Activated CD8-positive, alpha-beta memory T cell treated with anti-CD3 and anti-CD28 coated beads for 36 hours (primary cell): Measurements from ENCODE around the gene SORCS2. TPM values are rescaled to one million over a fixed set of nuclear protein-coding genes. Genes with fewer than 3 reads are reported as not detected.

ENCODE experiments used
- CTCF ChIA-PET: fragments of 350-600 bp; sonication (Branson Sonifier 250); formaldehyde crosslinking; loops from one replicate; lab custom pipeline; 2021; ENCODE audit warnings: antibody characterized with exemption; lab: Charles Lee
- POLR2A ChIA-PET: fragments of 350-600 bp; sonication (Branson Sonifier 250); formaldehyde crosslinking; loops from one replicate; lab custom pipeline; 2021; ENCODE audit warnings: antibody characterized with exemption; lab: Charles Lee
- total RNA-seq, 2 experiments: library from RNA; stranded (reverse); gene quantifications; one replicate each; pipeline ENCODE4 v1.2.3, GENCODE V29; 2021

Gene SORCS2
- total RNA-seq, 2 experiments from 2014 or later = not detected

- ChIA-PET POLR2A (no interaction called here), CTCF (interaction anchor here (1.4 kb wide), 1 partner anchor 8 kb away, joined by 3 read pairs; no protein-coding TSS in a partner anchor)
Measured at GRCh38 chr4:7712021-7712671, 519.8 kb downstream of the SORCS2 start.

GRCh38 chr4:7713757-7714156 is 521.4 kb downstream of the SORCS2 start:
- CTCF ChIA-PET = no interaction called here
- POLR2A ChIA-PET = no interaction called here

- POLR2A ChIA-PET = no interaction called here
- CTCF ChIA-PET = no interaction called here
Measured at GRCh38 chr4:7714176-7714575, 521.8 kb downstream of the SORCS2 start.

GRCh38 chr4:7714738-7715137 is 522.4 kb downstream of the SORCS2 start:
- ChIA-PET POLR2A (no interaction called here), CTCF (no interaction called here)

- POLR2A ChIA-PET = no interaction called here
Measured at GRCh38 chr4:7715271-7716009, 523.1 kb downstream of the SORCS2 start.

GRCh38 chr4:7716010-7716721 is 523.8 kb downstream of the SORCS2 start:
- POLR2A ChIA-PET = no interaction called here
- CTCF ChIA-PET = no interaction called here

More at GRCh38 chr4:7715271-7716009, 523.1 kb downstream of the SORCS2 start:
- CTCF ChIA-PET = no interaction called here

- ChIA-PET POLR2A (no interaction called here), CTCF (no interaction called here)
Measured at GRCh38 chr4:7717161-7717560, 524.8 kb downstream of the SORCS2 start.

GRCh38 chr4:7717946-7718490 is 525.7 kb downstream of the SORCS2 start:
- CTCF ChIA-PET = no interaction called here
- POLR2A ChIA-PET = no interaction called here

- CTCF ChIA-PET = interaction anchor here (0.6 to 1.3 kb wide), 5 partner anchors 8 to 384 kb away, joined by 3 read pairs; no protein-coding TSS in a partner anchor
- POLR2A ChIA-PET = no interaction called here
Measured at GRCh38 chr4:7719354-7720174, 527.2 kb downstream of the SORCS2 start.

GRCh38 chr4:7721984-7722551 is 529.7 kb downstream of the SORCS2 start:
- POLR2A ChIA-PET = no interaction called here
- CTCF ChIA-PET = no interaction called here

- CTCF ChIA-PET = no interaction called here
- POLR2A ChIA-PET = no interaction called here
Measured at GRCh38 chr4:7722766-7723387, 530.5 kb downstream of the SORCS2 start.

- CTCF ChIA-PET = no interaction called here
Measured at GRCh38 chr4:7723625-7724024, 531.3 kb downstream of the SORCS2 start.

GRCh38 chr4:7725951-7726350 is 533.6 kb downstream of the SORCS2 start:
- POLR2A ChIA-PET = no interaction called here
- CTCF ChIA-PET = no interaction called here

More at GRCh38 chr4:7723625-7724024, 531.3 kb downstream of the SORCS2 start:
- POLR2A ChIA-PET = no interaction called here

- ChIA-PET POLR2A (no interaction called here), CTCF (no interaction called here)
Measured at GRCh38 chr4:7726665-7727413, 534.5 kb downstream of the SORCS2 start.

- CTCF ChIA-PET = no interaction called here
- POLR2A ChIA-PET = no interaction called here
Measured at GRCh38 chr4:7727749-7728148, 535.4 kb downstream of the SORCS2 start.

- ChIA-PET CTCF (no interaction called here), POLR2A (no interaction called here)
Measured at GRCh38 chr4:7731437-7731836, 539.1 kb downstream of the SORCS2 start.

- POLR2A ChIA-PET = no interaction called here
- CTCF ChIA-PET = no interaction called here
Measured at GRCh38 chr4:7732263-7732662, 539.9 kb downstream of the SORCS2 start.

- ChIA-PET POLR2A (no interaction called here), CTCF (no interaction called here)
Measured at GRCh38 chr4:7733201-7733600, 540.9 kb downstream of the SORCS2 start.
